Measurements from ENCODE around the gene ASCL2. TPM values are rescaled to one million over a fixed set of nuclear protein-coding genes. Genes with fewer than 3 reads are reported as not detected.

ASCL2 gene
- total and polyA plus RNA-seq, 2 of the 4 experiments (the other 2 are of a cell fraction) = not detected

DNA sequence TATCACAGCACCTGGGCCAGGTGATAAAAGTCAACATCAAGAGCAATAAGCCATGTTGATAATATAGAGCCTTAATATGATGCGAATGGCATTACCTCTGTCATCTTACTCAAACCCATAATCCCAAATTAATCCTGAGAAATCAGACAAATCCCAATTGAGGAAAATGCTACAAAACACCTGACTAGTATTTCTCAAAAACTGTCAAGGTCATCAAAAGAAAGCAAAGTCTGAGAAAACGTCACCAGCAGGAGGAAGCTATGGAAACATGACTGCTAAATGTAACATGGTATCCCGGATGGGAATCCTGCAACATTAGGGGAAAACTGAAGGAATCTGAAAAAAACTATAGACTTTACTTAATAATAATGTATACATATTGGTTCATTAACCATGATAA lies 29.6 kb downstream of the ASCL2 start:
- dilution Hi-C loops (cut with HindIII; ENCODE audit: low sequenced_read_pairs, unreplicated experiment) = no loop called here
- Histone ChIP-seq H3K9me3 (ENCODE audit: control insufficient read depth, insufficient read depth, low read length) (peaks cover 2% of the 10 kb centered on the region; the same call in 1 of the 2 replicates), H3K4me1 (ENCODE audit: control insufficient read depth, insufficient read depth, low read length) (no peaks in the 10 kb centered on the region), H2AK5ac (ENCODE audit: low read depth, low read length) (no peak overlapping the region), H3K27ac (ENCODE audit: insufficient read depth, low read length) (no peak overlapping the region), H4K91ac (ENCODE audit: insufficient read depth, low read depth, low read length) (no peak overlapping the region), H3K79me1 (ENCODE audit: low read depth in 1 of 2, low read length in 2 of 2) (no peaks in the 10 kb centered on the region), H3K9ac (ENCODE audit: low read depth, low read length) (no peak overlapping the region), H3K4me2 (ENCODE audit: low read depth, low read length) (no peak overlapping the region), H3K4ac (ENCODE audit: low read depth, low read length) (no peak overlapping the region), H3K14ac (replicated peaks; ENCODE audit: low read depth, low read length) (no peak overlapping the region), H2BK15ac (ENCODE audit: low read depth, low read length) (no peak overlapping the region), H3K27me3 (ENCODE audit: control insufficient read depth, insufficient read depth, low read length) (peaks cover 22% of the 10 kb centered on the region), H4K5ac (ENCODE audit: low read depth, low read length) (no peak overlapping the region), H4K20me1 (ENCODE audit: insufficient read depth, low read length) (no peaks in the 10 kb centered on the region), H2BK20ac (ENCODE audit: low read depth, low read length) (no peak overlapping the region), H3K18ac (ENCODE audit: low read depth, low read length) (no peak overlapping the region), H2AFZ (replicated peaks; ENCODE audit: low read length, poor library complexity) (no peak overlapping the region), H3K9me1 (ENCODE audit: insufficient read depth, low read length) (no peaks in the 10 kb centered on the region), H3K36me3 (ENCODE audit: control insufficient read depth, insufficient read depth, low read length) (no peaks in the 10 kb centered on the region), H2BK120ac (ENCODE audit: low read depth, low read length) (no peak overlapping the region), H3K4me3 (ENCODE audit: insufficient read depth, low read depth, low read length) (no peak overlapping the region), H2AK9ac (replicated peaks; ENCODE audit: low read depth, low read length, poor library complexity) (no peak overlapping the region), H3K56ac (ENCODE audit: extremely low read depth, insufficient read depth, low read length) (no peak overlapping the region), H3K23ac (ENCODE audit: low read depth, low read length) (no peak overlapping the region), H2BK5ac (ENCODE audit: low read depth, low read length, poor library complexity, severe bottlenecking) (no peak overlapping the region), H4K8ac (ENCODE audit: low read depth in 2 of 2, low read length in 2 of 2) (no peak overlapping the region)
- TF ChIP-seq NFE2L2 (IDR thresholded peaks at IDR 0.05; ENCODE audit: low read depth, low read length) (no peak), SMC3 (IDR thresholded peaks at IDR 0.05; ENCODE audit: low read depth, low read length) (no peak), MAFK (IDR thresholded peaks at IDR 0.05; ENCODE audit: low read depth, low read length) (no peak), ELK1 (IDR thresholded peaks at IDR 0.05; ENCODE audit: borderline replicate concordance, low read depth, low read length) (no peak), CEBPB (IDR thresholded peaks at IDR 0.05; ENCODE audit: low read depth, low read length) (no peak), MXI1 (IDR thresholded peaks at IDR 0.05; ENCODE audit: borderline replicate concordance, low read depth, low read length) (no peak), POLR2A (IDR thresholded peaks at IDR 0.05; ENCODE audit: low read depth, low read length) (no peak), BHLHE40 (IDR thresholded peaks at IDR 0.05; ENCODE audit: low read depth, low read length) (no peak)
- TF ChIP-seq, protein P1, sequence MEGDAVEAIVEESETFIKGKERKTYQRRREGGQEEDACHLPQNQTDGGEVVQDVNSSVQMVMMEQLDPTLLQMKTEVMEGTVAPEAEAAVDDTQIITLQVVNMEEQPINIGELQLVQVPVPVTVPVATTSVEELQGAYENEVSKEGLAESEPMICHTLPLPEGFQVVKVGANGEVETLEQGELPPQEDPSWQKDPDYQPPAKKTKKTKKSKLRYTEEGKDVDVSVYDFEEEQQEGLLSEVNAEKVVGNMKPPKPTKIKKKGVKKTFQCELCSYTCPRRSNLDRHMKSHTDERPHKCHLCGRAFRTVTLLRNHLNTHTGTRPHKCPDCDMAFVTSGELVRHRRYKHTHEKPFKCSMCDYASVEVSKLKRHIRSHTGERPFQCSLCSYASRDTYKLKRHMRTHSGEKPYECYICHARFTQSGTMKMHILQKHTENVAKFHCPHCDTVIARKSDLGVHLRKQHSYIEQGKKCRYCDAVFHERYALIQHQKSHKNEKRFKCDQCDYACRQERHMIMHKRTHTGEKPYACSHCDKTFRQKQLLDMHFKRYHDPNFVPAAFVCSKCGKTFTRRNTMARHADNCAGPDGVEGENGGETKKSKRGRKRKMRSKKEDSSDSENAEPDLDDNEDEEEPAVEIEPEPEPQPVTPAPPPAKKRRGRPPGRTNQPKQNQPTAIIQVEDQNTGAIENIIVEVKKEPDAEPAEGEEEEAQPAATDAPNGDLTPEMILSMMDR (conservative IDR thresholded peaks at IDR 0.05; ENCODE audit: low read depth, low read length) = no peak
- DNase-seq (no peak), ATAC-seq (ENCODE audit: low read depth) (no peak)
- WGBS, 2 experiments (ENCODE audit: extremely low coverage in 2 of 2, insufficient read length in 1 of 2) = no CpG with 5 or more reads among the region's 3 CpGs
- CTCF ChIA-PET = no interaction called here
- POLR2A ChIA-PET (ENCODE audit: unreplicated experiment) = no interaction called here
- no TSS peak for BruUV-seq (replicated peaks)
- intact Hi-C loops (cut with micrococcal nuclease) = no loop called here
- in situ Hi-C loops (cut with MboI; ENCODE audit: low sequenced_read_pairs) = no loop called here

Data from IMR-90 (cell line).